Measurements from ENCODE around the gene BDKRB1.

BDKRB1 gene

GRCh38 chr14:96255501-96256366 is at the start of gene BDKRB1:
BDKRB1 (plus strand) TSS chr14:96256210; CDS start chr14:96263683, 7,473 bp downstream.
- no peak for DNase-seq

GRCh38 chr14:96206461-96206860 is 49.5 kb upstream of the BDKRB1 start:
- no peak for DNase-seq

- no peak for DNase-seq
Observed at GRCh38 chr14:96207686-96208085, 48.3 kb upstream of the BDKRB1 start.

- no peak for DNase-seq
Observed at GRCh38 chr14:96208739-96209138, 47.3 kb upstream of the BDKRB1 start.

GRCh38 chr14:96212140-96212539 is 43.9 kb upstream of the BDKRB1 start:
- DNase-seq: no peak

GRCh38 chr14:96212896-96213295 is 43.1 kb upstream of the BDKRB1 start:
- DNase-seq: no peak

- no peak for DNase-seq
Observed at GRCh38 chr14:96213871-96214465, 42.0 kb upstream of the BDKRB1 start.

GRCh38 chr14:96214793-96215192 is 41.2 kb upstream of the BDKRB1 start:
- DNase-seq: no peak

GRCh38 chr14:96215452-96216244 is 40.4 kb upstream of the BDKRB1 start:
- DNase-seq: no peak

GRCh38 chr14:96216627-96217026 is 39.4 kb upstream of the BDKRB1 start:
- DNase-seq: no peak

- no peak for DNase-seq
Observed at GRCh38 chr14:96217376-96217913, 38.6 kb upstream of the BDKRB1 start.

- no peak for DNase-seq
Observed at GRCh38 chr14:96221109-96221650, 34.8 kb upstream of the BDKRB1 start.

- peak; percentile 44 for DNase-seq
Observed at GRCh38 chr14:96221841-96222240, 34.2 kb upstream of the BDKRB1 start.

- DNase-seq: no peak
Observed at GRCh38 chr14:96224480-96225096, 31.4 kb upstream of the BDKRB1 start.

GRCh38 chr14:96225213-96225612 is 30.8 kb upstream of the BDKRB1 start:
- no peak for DNase-seq

GRCh38 chr14:96225745-96226151 is 30.3 kb upstream of the BDKRB1 start:
- no peak for DNase-seq

GRCh38 chr14:96227428-96227827 is 28.6 kb upstream of the BDKRB1 start:
- no peak for DNase-seq

GRCh38 chr14:96229315-96229714 is 26.7 kb upstream of the BDKRB1 start:
- DNase-seq: no peak

- no peak for DNase-seq
Observed at GRCh38 chr14:96231056-96231455, 25.0 kb upstream of the BDKRB1 start.

GRCh38 chr14:96231526-96232130 is 24.4 kb upstream of the BDKRB1 start:
- no peak for DNase-seq

- no peak for DNase-seq
Observed at GRCh38 chr14:96232506-96232905, 23.5 kb upstream of the BDKRB1 start.

GRCh38 chr14:96233661-96234060 is 22.3 kb upstream of the BDKRB1 start:
- no peak for DNase-seq
